Measurements from ENCODE around the gene SPATA17.

SPATA17 gene

GRCh38 chr1:217917281-217917887 lies 286.2 kb downstream of the SPATA17 start:
- ATAC-seq: no peak
- no peak for DNase-seq

DNA sequence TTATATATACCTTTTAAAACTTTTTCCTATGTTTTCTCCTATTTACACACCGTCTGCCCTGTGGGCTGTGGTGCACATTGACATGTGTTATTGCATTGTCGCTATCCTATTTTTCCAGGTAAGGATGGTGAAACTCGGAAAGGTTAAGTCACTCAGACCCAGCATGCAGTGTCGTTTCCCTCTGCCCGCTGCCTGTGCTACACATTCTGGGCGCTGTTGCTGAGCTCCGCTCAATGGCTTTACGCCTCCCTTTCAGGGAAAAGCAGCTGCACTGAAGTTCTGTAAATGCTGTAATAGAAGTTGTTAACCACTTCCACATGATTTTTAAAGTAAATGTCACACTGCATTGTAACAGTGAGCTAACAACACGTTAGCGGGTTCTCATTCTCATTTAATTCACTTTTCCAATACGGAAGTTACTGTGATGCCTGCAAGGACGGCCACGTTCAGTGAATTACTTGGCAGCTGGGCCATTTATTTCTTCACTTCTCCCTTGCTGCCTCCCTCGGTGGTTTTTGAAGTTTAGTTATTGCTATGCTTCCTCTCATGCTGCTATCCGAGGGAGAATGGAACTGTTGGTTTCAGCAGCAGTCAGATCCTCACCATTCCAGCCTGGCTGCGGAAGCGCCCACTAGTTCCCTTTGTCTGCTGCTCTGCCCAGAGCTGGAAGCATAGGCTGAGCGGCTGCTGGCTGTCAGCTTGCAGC lies 288.7 kb downstream of the SPATA17 start:
- ATAC-seq: no peak
- DNase-seq: no peak
